HG02852 (cell line): ENCODE measurements around the gene KAZN.

Source experiments
- ATAC-seq: cut with Tn5 transposase; IDR thresholded peaks from one replicate; pipeline ENCODE4 v1.9.1; 2021; ENCODE audit warnings: mild to moderate bottlenecking, moderate library complexity; ENCODE audit not compliant: unreplicated experiment

The KAZN gene

DNA sequence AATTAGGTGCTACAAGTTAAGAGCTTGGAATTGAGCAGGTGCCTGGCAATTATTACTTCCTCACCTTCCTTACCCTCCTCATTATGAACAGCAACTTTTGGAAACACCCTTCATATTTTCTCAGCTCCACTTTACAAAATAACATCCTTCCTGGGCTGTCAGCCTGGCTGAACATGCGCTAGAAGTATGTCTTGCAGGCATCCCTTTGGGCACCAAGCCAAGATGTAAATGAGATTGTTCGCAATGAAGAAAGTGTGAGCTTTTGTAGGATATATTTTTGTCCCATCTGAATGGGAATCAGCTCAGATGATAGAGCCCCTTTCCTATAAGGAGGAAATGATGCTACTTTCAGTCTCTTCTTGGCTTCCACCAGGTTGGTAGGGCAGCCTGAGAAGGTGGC is 245.9 kb downstream of the KAZN start:
- no peak for ATAC-seq

DNA sequence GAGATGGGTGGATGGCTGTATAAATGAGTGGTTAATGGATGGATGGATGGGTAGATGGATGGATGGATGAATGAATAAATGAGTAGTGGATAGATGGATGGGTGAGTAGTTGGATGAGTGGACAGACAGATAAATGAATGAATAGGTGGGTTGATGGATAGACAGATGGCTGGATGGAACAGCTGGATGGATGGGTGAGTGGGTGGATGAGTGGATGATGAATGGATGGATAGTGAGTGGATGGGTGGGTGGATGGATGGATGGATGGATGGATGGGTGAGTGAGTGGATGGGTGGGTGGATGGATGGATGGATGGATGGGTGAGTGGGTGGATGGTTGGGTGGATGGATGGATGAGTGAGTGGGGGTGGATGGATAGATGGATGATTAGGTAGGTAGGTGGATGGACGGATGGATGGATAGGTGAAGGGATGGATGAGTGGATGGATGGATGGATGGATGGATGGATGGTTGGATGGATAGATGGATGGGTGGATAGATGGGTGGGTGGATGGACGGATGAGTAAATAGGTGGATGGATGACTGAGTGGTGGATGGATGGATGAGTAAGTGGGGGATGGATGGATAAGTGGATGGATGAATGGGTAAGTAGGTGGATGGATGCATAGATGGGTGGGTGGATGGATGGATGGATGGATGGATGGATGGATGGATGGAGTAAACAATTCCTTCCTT is 246.6 kb downstream of the KAZN start:
- no peak for ATAC-seq

DNA sequence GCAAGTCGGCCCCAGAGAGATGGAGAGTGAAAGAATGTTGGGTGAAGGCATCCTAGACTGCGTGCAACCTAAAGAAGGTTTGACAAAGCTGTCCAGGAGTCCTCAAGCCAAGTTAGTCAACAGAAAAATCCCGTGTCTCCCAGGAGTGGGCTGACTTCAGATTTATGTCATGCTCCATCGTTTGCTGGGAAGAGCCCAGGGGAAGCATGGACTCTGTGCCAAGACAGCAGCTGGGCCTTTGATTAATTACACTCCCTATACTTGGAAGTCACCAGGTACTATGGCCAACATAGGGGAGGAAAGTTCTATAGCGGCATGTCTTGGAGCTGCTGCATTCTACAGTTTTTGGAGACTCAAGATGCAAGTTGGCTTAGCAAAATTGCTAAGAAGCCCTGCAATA is 247.4 kb downstream of the KAZN start:
- ATAC-seq: no peak

DNA sequence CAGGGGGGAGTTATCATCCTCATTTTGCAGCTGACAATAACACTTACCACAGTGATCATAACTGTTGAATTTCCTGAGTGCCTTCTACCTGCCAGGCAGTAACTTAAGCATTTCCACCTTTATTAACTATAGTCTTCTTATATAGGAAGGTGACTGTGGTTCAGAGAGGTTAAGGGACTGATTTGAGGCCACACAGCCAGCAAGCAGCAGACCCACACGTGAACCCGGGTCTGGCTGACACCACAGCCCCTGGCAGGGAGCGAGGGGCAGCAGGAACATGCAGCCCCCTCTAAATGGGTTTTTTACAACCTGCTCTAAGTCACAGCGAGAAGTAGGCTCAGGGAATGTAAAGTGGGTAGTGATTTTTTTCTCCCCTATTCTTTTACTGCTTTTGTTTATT is 248.2 kb downstream of the KAZN start:
- ATAC-seq: no peak

DNA sequence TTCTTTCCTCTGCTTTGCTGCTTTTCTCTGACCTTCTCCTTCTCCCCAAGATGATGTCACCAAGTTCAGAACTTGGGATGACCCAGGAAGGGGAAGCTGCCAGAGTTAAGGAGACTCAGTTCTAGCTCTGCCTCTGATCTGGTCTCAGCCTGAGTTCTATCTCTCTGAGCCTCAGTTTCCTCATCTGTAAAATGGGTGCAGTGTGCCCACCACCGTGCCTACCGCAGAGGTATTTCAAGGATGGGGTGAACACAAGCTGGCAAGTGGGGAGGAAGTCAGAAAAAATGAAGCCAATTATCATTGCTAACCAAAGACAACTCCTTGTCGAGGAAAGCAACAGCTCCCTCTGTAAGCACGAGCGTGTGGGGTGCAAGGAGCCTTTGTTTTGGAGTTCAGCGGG is 249.7 kb downstream of the KAZN start:
- ATAC-seq: no peak

DNA sequence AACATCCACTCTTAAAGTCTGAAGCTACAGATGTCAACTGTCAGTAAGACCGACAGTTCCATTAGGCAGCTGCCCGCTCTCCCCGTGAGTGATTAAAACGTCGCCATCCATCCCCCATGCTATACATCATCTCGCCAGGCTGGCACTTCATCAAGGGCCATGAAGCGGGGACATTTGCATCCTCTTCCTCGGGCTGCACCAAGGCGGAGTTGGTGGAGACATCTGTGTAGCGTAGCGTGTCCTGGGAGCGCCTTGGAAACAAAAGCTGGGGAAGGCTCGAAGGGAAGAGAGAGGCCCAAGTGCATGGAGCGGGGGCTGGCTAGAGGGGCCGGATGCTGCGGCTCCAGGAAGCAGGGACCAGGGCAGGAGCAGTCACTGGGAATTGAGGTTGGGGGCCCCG is 250.1 kb downstream of the KAZN start:
- no peak for ATAC-seq

DNA sequence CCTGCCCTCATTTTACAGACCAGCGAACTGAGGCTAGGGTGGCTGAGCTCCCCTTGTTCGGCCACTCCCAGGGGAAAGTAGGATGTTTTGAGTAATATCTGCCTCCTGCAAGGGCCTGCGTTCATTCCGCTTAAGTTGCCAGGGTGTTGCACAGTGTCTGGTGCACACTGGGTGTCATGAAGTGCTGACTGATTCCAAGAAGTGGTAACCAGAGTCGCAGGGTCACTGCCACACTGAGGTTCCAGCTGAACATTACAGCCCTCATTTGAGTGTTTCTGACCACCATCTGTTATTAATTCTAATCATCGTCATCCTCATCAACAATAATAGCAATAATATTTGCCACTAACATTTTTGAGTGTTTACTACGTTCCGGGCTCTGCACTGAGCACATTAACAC is 250.6 kb downstream of the KAZN start:
- ATAC-seq: no peak

DNA sequence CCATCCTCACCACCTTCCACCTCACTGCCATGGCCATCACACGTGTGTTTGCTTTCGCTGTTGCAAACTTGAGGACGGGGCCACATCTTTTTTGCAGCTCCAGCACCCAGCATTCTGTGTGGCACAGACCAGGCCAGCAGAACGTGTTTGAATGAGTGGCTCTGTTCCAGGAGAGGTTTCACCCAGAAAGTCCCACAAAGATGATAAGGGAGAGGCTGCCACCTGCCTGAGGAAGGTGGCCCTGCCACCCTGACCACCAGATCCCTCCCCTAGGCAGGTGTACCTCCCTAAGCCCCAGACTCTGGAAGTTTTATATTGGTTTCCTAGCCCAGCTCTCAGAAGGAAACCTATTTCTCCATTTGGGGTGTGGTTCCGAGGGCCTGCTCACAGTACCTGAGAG is 252.1 kb downstream of the KAZN start:
- no peak for ATAC-seq

DNA sequence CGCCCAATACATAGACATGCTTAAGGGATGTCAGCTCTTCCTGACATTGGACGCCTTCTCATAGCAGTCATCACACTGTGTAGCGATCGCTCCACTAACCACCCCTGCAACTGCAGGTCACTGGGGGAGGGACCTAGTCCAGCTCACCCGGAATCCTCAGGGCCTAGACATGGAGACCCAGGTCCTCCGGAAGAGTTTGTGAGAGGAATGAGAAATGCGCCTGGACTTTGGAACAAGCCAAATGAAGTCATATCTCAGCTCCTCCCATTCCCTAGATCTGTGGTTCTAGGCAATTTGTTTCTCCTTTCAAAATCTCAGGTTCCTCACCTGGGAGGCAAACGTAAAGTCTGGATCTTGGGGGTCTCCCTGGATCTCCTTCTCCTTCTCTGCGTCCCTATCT is 253.3 kb downstream of the KAZN start:
- no peak for ATAC-seq

DNA sequence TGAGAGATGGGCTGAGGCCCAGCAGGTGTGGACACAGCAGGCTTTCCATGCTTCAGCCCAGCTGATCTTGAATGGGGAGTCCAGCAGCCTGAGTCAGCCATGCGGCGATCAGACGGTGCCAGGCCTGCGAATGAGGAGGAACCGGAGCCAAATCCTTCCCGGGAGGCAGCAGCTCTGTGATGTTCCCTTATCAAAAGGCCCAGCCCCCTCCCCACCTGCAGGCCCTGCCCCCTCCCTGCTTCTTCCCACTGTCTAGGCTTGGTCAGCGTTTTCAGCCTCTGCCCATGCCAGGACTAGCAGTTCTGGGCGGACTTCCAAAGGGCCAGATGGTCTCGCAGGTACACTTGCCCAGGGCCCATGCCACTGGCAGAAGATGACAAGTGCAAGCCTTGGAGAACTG is 253.8 kb downstream of the KAZN start:
- no peak for ATAC-seq

DNA sequence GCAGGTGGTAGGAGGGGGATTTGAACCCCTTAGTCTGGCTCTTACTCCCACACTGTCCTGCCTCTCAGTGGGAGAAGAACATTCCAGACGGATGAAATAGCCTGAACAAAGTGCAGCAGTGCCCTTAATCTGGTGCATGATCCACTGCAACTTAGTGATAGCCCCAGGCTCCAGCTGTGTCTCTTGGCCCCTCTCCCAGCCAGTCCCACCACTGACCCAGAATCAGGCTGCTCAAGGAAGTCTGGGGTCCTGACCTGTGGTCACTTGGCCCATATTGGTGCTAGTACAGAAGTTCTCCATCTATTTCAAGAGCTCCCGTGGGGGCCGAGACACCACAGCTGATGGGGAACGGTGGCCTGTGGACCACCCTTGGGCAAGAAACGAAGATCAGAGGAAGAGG is 255.0 kb downstream of the KAZN start:
- no peak for ATAC-seq

DNA sequence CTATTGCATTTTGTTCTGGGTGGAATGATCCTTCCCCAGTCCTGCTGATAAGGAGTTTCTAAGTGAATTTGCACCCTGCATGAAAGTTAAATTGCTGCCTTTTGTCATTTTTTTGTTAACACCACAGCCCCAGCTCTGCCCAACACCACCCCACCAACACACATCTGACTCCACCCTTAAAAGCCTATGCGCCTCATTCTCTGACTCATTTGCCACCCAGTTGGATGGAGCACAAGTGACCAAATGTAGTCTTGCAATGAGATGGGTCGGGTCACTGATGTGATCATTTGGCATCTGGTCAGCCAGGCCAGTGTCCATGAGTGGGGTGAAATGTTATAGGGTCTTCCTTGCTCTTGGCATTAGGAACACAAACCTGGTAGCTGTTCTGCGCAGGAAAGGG is 256.8 kb downstream of the KAZN start:
- ATAC-seq: no peak

DNA sequence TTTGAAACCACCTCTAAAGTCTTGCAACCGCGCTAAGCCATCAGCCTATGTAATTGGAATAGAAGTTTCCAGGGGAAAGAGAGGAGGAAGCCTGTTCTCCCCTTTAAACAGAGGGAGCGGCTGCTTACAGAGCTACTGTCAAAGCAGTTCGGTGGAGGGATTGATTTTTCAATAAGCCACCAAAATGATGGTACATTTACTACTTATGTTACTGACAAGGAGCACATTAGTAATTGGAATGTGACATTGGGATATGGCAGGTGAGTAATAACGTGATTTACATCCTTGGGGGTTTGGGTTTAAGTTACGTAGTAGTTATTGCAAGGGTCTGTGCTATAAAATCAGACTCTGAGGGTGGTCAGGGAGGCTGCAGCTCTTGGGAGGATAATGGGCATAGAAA is 257.3 kb downstream of the KAZN start:
- no peak for ATAC-seq

DNA sequence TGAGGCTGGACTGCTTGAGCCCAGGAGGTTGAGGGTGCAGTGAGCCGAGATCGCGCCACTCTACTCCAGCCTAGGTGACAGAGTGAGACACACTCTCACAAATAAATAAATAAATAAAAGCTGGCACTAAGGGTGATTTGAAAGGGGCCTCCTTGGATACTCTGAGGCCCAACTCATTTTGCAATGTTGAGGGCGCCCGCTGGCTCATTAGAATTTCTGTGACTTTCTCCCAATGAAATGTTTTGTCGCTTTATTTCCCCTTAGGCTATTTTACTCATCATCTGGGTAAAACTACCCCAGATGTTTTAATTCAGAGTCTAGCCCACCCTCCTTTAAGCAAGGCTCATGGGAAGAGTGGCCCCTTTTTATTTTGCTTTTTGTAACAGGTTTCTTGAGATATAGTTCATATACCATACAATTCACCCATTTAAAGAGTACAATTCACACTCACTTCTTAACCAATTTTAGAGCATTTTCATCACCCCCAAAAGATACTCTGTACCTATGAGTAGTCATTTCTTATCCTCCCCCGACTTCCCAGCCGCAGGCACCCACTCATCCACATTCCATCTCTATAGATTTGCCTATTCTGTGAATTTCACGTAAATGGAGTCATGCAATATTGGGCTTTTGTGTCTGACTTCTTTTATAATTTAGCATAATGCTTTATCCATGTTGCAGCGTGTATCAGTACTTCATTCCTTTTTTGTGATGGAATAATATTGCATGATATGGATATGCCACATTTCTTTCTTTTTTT is 259.1 kb downstream of the KAZN start:
- no peak for ATAC-seq

DNA sequence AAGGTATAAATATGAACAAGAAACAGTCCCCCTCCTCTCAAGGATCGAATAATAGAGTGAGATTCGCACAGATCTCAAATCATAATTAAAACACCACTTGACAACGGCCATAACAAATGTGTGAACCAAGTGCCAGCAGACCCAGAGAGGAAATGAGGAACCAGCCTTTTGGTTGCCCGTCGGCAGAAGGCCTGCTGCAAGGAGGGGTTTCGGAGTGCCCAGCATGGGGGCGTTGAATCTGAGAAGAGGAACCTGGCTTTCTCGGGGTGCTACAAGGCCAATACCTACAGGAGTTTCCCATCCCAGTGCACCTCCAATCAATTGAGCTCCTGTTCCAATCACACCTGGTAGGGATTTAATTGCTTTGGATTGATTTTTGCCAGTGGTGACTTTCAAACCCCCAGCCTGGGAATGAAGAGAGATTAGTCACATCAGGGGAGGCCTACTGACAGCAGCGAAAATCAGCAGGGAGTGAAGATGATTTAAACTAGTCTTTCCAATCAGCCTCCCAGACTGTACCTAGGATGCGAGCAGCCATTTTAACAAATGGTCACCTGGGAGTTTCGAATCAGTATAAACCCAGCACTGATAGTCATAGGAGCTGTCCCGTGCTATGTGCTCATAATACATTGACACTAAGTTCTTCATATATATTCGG is 263.8 kb downstream of the KAZN start:
- no peak for ATAC-seq

DNA sequence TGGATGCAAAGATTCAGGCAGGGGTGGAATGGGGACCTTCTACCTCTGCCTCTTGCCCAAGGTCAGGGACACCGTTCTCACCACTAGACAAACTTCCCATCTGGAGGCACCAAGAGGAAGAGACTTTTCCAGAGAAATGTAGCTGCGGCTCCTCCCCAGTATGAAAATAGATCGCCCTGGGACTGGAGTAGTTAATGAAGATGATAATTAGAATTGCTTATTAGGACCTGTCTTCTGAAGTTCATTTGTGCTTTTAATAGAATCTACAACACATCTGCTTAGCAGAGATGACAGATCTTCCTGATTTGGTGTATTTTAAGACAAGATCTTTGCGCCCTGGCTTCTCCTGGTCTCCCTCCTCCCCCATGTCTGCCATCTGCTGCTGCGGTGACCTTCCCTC is 266.6 kb downstream of the KAZN start:
- ATAC-seq: no peak

DNA sequence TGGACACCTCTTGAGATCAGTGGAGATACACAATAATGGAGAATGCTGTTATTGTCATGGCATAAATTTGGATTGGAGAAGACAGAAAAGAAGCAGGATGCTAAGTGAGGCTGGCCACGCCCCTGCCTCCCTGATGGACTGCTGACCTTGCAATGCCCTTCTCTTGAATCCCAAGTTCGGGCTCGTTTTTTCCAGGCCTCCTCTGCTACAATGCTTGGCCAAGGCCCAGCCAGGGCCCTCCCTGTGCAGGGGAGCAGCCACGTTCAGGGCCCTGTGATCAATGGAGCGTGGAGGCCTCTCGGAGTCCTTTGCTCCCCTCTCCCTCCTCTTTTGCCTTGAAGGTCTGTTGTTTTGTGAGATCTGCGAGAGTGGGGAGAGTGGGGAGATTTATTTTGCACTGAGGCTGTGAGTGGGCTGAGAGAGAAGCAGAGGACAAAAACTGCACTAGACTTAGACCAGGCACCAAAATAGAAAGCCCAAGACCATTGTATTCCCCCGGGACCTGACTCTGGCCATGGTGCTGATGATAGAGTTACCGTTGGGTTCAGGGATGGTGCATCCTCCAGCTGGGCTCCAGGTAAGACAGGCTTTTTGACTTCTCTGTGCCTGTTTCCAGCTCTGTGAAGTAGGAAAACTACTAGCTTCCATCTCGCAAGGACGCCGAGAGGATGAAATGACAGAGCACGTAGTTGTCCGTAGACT is 268.6 kb downstream of the KAZN start:
- no peak for ATAC-seq

DNA sequence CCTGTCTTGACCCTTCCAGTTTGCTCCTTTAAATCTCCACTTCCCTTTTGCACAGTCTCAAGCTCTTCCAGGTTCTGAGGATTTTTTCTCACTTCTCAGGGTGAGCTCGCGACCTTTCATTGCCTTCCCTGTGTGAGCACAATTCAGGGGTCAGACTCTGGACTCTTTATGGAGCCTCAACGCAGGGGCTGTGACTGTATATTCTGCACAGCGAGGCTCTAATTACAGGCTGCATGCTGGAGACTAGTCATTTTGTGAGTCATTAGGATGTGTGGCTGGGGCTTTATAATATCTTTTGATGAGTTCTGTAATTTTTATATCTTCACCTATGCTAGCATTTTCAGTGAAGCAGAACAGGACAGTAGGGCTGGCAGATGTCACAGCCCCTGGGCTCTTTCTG is 270.7 kb downstream of the KAZN start:
- ATAC-seq: no peak

DNA sequence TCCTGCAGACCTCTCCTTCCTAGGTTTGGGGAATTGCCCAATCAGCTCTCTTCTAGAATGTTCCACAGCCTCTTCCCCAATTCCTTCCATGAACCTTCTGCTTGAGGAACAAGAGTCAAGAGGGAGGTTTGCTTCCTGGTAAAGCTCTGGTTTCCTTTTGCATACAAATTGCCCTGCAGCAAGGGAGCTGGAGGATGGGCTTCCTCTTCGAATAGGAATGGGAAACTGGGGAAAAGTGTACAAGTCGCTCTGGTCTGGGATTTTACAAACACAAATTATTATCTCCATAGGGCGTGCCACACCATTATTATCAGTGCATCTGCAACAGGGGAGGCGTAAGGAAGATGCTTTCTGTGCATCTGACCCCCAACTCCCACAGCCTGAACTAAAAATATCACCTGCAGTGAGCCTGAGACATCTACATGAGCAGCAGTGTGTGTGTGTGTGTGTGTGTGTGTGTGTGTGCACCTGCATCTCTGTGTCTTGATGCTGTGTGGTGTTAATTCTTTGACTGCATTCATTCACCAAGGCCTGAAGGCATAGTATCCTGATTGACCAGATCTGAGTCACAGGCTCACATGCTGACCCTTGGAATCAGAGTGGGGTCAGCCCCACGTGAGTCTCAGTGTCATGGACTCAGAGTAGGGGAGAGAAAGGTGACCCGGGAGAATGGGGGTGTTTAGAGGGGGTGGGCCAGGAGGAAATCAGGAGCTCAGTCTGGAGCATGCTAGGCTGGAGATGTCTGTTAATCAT is 272.9 kb downstream of the KAZN start:
- ATAC-seq: no peak

DNA sequence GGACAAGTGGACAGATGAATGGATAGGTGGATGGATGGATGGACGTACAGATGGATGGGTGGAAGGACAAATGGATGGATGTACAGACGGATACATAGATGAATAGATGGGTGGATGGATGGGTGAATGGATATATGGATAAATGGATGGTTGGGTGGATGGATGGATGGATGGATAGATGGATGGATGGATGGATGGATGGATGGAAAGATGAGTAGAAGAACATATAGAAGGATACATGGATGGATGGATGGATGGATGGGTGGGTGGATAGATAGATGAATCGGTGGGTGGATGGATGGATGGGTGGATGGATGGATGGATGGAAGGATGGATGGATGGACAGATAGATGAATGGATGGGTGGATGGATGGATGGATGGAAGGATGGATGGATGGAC is 274.3 kb downstream of the KAZN start:
- no peak for ATAC-seq

DNA sequence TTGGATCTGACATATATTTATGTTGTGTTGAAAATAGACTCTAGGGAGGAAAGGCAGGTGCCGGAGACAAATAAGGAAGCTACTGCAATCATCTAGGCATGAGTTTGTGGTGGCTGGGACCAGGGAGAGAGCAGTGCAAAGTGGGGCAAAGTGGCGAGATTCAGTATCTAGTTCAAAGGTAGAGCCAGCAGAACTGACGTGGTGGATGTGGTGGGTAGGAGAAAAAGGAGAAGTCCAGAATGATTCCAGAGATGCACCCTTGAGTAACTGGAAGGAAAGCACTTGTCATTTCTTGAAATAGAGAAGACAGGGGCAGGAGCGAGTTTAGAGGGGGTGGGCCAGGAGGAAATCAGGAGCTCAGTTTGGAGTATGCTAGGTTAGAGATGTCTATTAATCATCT is 275.2 kb downstream of the KAZN start:
- ATAC-seq: no peak
